GM18868 (cell line): ENCODE measurements around the gene VPS52.

ENCODE experiments used
- ATAC-seq: cut with Tn5 transposase; IDR thresholded peaks from one replicate; pipeline ENCODE4 v1.9.1; 2021; ENCODE audit warnings: mild to moderate bottlenecking, moderate library complexity; ENCODE audit not compliant: unreplicated experiment

VPS52 gene, protein sequence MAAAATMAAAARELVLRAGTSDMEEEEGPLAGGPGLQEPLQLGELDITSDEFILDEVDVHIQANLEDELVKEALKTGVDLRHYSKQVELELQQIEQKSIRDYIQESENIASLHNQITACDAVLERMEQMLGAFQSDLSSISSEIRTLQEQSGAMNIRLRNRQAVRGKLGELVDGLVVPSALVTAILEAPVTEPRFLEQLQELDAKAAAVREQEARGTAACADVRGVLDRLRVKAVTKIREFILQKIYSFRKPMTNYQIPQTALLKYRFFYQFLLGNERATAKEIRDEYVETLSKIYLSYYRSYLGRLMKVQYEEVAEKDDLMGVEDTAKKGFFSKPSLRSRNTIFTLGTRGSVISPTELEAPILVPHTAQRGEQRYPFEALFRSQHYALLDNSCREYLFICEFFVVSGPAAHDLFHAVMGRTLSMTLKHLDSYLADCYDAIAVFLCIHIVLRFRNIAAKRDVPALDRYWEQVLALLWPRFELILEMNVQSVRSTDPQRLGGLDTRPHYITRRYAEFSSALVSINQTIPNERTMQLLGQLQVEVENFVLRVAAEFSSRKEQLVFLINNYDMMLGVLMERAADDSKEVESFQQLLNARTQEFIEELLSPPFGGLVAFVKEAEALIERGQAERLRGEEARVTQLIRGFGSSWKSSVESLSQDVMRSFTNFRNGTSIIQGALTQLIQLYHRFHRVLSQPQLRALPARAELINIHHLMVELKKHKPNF

GRCh38 chr6:33271468-33272274 lies at the start of gene VPS52, which contains the start of gene RPS18:
VPS52 (minus strand) TSS chr6:33271876; CDS start chr6:33271675, 201 bp downstream.
RPS18 (plus strand) TSS chr6:33272075; CDS start chr6:33272120, 45 bp downstream.
- ATAC-seq, result peak; percentile 85

DNA sequence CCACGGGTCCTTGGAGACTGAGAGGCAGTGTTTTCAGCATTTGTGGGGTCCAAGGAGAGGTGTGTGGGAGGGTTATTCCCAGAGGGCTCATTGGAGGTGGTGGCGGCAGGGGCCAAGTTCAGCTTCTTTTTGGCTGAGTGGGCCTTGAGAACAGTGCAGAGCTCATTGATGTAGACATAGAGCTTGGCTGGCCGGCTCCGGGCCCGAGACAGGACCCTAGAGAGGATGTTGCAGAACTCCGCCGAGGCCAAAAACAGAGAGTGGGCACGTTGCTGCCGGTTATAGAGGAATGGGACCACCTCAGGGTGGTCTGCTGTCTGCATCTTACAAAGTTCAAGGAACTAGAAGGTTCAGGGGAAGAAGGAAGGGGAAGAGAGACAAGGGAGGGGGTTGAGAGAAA lies 49.6 kb upstream of the VPS52 start:
- ATAC-seq, result no peak

DNA sequence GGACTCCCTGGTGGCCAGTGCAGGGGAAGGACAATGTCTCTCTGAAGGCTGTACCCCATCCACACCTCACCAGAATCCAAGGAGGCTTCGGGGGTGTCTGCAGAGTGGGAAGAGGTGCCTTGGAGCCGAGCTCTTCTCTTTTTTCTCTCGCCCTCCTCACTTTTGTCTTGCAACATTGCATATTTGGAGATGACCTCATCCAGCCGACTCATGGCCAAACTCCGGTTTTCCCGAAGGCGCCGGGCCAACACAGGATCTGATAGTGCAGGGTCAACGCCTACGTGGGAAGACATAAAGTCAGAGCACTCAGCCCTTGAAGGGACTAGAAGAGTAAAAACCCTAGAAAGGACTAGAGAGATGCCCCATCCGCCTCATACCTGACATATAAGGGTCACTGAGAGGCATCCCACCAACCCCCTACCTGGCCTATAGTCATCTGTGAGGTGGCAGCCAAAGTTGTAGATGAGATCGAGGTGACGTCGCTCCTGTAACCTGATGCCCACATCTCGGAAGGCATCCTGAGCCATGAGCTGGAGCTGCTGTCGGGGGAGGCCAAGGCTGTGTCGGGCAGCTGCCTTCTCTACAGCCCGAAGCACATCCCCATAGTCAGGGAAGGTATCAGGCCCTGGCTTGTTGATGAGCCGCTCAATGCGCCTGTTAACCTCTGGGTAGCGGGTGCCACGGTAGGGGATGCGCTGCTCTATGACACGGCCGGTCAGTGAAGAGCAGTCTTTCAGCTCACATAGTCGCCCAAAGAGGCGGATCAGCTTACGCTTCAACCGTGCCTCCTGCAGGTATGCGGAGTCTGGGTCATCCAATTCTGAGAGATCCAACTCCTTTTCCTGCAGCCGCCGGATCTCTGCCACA lies 48.9 kb upstream of the VPS52 start:
- ATAC-seq, result no peak

DNA sequence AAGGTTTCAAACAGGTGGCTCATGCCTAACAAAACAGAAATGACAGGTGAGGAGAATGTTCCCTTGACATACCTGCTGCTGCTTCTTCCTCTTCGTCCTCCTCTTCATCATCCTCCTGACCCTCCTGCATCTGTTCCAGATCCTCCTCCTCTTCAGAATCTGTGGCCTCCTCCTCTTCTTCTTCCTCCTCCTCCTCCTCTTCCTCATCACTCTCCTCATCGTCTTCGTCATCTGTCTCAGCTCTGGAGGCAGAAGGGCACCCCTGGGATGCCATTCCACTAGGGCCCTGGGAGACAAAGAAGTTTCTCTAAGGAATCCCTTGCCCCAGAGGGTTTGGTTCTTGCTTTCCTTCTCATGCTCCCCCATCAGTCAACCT lies 48.3 kb upstream of the VPS52 start:
- ATAC-seq, result no peak

GRCh38 chr6:33318426-33319073 lies 46.9 kb upstream of the VPS52 start:
- no peak for ATAC-seq

DNA sequence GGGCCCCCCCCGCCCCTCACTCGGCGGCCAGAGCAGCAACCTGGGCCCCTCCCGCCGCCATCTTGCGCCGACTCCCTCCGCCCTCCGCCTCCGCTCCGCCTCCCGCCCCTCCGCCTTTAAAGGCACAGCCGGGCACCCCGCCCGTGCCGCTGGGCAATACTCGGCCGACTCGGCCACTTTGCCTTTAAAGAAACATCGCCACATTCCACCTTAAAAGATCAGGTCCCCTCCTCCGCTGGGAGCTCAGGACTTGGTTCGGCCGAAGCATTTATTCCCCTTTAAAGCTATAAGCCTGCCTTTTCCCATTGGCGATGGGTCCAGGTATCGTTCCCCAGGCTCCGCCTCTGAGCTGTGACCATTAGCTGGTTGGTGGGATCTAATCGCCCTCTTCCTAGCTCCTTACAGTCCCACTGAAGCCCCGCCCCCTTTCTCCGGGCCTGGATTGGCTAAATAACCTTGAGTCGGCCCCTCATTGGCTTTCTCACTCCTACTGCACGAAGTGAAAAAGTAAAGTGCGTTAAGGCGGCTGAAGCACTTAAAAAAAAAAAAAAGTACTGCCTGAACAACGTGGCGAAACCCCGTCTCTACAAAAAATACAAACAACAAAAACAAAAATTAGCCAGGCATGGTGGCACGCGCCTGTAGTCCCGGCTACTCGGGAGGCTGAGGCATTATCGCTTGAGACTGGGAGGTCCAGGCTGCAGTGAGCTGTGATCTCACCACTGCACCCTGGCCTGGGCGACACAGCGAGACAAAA lies 46.2 kb upstream of the VPS52 start, which contains the start of gene ZBTB22:
ZBTB22 (minus strand) TSS at position 76 of the 757 bp plus-strand sequence. CDS start 828 bp downstream, outside the sequence.
- peak; percentile 48 for ATAC-seq

DNA sequence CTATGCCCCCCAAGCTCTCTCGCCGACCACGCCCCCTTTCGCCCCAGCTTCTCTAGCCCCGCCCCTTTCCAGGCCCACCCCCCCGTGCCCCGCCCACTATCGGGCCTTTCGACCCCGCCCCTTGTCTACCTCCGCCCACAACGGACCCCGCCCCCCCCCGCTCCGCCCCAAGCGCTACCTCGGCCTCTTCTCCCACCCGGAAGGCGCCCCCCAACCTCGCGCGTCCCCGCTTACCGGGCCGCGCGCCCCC lies 45.7 kb upstream of the VPS52 start:
- no peak for ATAC-seq

DNA sequence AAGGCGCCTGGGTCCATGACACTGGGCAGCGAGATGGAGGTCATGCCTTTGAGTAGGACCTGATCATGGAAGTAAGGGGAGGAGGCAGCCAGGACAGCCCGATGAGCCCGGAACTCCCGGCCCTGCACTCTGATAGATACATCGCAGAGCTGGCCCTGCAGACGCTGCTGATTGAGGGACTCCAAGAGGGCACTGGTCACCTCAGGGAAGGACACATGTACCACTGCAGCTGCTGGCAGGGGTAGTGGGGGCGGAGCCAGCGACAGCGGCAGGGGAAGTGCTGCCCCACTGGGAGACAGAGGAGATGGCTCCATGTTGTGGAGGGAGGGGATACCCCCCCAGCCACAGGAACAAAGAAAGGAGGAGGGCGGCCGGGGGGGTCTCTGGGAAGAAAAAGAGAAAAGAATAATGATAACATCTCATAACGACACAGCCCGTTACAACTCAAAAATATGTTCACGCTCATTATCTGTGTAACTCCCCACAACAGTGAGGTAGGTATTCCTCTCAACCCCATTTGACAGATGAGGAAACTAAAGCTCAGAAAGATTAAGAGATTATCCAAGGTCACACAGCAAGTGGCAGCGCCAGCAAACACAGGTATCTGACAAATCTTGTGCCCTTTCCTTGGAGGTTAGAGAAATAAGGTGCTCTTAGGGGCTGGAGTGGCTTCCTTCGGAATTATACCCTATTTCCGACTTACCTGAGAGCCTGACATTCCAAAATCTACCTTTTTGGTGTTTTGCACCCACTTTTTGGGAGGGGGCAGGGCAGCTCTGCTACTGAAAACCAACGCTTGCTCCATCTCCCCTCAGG lies 45.1 kb upstream of the VPS52 start:
- ATAC-seq, result no peak

DNA sequence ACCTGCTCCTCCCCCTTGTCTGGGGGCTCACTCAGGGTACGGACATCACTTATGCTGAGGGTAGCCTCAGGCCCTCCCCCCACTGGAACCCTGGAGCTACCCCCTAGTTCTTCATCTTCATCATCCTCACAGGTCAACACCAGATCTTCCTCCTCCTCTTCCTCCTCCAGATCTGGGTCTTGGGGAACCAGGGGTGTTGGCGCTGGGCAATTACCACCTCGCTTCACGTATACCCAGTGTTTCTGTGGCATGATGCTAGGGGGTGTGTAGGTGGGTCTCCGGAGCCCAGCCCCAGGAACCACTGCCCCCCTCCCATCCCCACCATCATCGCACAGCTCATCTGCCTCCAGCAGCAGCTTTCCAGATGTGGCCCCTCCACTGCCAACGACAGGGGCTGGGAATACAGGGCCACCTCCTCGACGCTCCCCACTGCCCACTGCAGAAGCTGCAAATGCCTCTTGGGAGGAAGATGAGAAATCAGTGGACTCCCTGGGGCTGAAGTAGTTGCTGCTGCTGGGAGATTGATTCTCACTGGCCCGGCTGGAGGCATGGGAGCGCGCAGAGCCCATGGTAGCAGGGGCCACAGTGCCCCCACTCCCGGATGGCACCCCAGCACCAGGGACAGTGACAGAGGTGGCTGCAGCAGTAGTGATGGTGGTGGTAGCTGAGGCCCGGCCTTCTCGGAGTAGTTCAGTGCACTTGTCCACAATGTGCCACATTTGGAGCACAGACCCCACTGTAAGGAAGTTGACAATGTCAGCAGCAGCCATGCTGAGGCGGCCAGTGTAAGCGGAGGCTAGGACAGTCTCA lies 44.3 kb upstream of the VPS52 start:
- no peak for ATAC-seq

DNA sequence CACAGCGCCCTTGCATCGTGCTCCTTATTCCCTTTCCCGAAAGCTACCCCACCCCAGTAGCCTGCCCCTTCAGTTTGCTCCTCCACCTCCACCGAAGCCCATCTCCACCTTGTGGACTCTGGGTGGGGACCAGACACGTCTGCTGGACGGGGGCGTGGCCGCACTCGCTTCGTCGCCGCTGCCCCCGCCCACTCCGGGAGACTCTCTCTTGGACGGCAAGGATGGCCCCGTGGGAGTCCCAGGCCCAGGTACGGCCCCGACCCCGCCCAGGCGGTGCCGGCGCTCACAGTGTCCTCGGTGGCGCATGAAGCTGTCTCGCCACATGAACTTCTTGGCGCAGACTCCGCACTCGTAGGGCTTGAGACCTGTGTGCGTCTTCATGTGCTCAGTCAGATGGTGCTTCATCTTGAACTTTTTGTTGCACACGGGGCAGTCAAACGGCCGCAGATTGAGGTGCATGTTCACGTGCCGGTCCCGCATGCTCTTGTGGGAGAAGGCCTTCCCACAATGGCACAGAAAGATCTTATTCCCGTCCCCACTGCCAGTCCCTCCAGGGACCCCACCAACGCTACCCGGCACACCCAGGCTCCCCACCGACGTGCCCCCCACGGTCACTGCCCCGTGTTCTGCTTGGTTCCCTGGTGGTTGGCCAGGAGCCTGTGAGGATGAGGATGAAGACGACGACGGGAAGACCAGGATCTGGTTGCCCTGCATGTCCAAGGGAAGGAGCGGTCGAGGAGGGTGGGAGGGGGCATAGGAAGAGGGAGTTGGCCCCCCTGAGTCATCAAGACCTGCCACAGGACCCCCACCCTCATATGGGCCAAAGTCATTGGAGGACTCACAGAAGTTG lies 43.5 kb upstream of the VPS52 start:
- ATAC-seq, result no peak

GRCh38 chr6:33314515-33314942 lies 42.9 kb upstream of the VPS52 start:
- ATAC-seq, result no peak

DNA sequence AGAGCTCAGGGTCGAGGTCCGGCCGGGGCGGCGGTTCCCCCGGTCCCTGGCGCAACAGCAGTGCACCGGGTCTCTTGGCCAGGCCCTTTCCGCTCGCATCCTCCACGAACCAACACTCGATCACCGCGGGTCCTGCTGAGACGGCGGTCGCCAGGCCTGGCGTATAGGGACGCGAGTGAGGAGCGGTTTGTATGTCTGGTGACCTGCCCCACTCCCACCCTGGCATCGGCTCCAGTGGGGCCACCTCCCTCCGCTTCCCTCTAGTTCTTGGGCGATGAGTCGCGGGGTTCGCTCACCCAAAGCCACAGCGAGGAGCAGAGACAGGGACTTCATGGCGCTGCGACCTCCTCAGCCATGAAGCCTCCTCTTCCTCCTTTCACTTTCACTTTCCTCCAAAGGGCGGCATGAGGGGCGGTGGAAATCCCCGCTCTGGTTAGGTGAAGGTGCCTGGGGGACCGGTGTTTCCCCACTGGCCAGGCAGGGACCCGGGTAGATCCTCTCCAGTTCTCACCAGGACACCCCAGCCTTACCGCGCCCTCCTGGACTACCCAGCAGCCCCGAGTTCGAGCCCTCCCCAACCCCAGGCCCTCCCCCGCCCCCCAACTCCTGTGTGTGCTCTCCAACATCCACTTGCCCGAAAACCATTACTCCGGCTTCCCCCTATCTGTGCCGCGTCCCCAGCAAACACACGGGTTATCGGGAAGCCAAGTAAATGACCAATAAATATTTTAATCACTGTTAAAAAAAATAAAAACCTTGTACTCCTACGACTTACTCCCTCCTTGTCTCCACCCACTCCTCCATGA lies 42.2 kb upstream of the VPS52 start, which contains the start of gene TAPBP:
TAPBP (minus strand) TSS at position 370 of the 806 bp plus-strand sequence; CDS start at position 333, 37 bp downstream.
- ATAC-seq, result peak; percentile 48

- ATAC-seq, result no peak
Observed at GRCh38 chr6:33313105-33313708, 41.5 kb upstream of the VPS52 start.

DNA sequence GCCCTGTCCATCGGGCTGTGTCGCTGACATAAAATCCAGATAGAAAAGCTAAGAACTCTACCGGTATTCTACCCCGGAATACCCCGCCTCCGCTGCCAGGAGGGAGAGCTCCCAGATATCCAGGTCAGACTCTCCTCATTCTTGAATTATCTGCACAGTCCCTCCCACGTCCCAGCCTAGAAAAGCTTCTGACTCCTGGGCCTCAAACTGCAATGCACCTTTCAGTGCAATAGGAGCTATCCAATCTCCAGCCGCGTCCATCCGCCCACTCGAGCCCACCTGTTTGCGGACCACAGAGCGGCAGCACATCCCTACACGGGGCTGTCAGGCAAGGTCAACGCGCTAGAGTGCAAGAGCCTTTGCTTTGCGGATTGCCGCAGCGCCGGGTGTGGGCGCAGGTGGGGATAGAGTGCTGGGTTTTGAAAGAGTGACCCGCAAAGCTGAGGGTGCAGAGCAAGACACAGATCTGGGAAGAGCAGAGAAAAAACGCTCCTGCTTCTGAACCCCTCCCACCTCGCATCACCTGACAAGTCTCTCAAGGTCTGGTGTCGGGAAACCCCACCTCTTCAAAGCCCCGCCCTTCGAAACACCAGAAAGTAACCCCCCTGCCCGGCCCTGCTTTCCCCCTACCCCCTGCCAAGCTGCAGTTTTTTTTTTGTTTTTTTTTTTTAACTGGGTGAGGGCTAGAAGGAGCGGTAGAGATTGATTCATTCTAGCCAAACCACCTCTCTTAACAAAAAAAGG lies 40.9 kb upstream of the VPS52 start:
- peak; percentile 24 for ATAC-seq

DNA sequence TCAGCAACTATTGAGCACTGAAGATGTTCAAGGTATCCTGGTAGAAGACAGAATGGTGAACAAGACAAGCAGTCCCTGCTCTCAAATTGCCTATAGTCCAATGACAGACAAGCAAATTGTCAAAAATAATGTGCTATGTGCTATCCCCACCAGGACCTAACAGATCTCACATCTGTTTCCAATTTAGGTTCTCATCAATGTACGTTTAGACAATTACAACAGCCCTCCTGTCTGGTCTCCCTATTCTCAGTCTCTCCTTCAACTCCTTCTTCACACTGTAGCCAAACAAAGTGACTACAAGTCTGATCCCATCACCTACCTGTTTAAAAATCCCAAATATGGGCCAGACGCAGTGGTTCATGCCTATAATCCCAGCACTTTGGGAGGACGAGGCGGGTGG lies 34.7 kb upstream of the VPS52 start:
- ATAC-seq, result no peak
